GM12874 (cell line): ENCODE measurements around the gene COPZ2.

Experiments used
- CTCF ChIP-seq: IDR thresholded peaks from 2 replicates; pipeline ENCODE4 v1.5.1; 2011; ENCODE audit warnings: low read depth, mild to moderate bottlenecking, control low read depth, low read length, moderate library complexity; ENCODE audit not compliant: insufficient read depth

COPZ2 gene

DNA sequence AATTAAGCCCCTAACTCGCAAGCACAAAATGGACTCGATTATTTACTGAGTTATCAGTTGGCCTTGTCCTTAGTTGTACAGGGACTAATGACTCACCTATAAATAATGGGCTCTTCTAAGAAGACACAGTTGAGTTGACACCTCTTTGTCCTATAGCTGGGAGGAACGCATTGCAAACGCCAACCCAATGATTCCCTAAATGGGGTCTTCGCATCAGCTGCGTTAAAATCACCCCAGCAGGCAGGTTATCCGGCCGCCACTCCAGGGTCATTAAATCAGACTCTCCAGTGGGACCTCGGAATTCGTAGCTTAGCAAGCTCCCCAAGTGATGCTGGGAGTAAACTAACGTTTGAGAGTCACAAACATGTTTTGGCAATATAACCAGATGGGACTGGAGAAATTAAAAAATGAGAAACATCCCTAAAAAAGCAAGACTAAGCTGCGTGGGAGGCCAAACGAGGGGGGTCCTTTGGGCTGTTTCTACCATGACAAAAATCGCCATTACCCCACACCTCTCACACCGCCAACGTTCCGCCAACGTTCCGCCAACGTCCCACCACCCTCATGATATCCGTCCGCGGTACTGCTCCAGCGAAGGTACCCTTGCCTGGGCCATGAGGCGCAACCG is 9.6 kb upstream of the COPZ2 start:
- TF ChIP-seq CTCF, result no peak

DNA sequence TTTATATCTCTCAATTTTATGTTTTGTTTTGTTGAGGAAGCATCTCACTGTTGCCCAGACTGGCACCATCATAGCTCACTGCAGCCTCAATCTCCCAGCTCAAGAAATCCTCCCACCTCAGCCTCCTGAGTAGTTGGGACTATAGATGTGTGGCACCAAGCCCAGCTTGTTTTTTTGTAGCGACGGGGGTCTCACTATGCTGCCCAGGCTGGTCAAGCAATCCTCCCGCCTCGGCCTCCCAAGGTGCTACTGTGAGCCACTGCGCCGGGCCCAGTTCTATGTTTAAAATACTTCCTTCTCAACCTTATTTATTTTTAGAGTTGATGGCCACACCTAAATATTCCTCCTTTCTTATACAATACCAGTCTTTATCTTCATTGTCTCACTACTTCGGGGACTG is 8.7 kb upstream of the COPZ2 start:
- no peak for TF ChIP-seq CTCF

- no peak for TF ChIP-seq CTCF
These were observed 7.9 kb upstream of the COPZ2 start for GRCh38 chr17:48045316-48046001.

DNA sequence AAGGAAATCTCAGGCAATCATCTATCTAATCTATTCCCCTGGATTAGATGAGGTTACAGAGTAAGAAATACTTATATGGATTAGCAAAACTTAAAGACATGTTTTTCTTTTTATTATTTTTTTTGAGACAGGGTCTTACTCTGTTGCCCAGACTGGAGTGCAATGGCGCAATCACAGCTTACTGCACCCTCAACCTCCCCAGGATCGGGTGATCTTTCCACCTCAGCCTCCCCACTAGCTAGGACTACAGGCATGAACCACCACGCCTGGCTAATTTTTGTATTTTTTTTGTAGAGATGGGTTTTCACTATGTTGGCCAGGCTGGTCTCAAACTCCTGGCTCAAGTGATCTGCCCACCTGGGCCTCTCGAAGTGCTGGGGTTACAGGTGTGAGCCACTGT is 7.3 kb upstream of the COPZ2 start:
- no peak for TF ChIP-seq CTCF

DNA sequence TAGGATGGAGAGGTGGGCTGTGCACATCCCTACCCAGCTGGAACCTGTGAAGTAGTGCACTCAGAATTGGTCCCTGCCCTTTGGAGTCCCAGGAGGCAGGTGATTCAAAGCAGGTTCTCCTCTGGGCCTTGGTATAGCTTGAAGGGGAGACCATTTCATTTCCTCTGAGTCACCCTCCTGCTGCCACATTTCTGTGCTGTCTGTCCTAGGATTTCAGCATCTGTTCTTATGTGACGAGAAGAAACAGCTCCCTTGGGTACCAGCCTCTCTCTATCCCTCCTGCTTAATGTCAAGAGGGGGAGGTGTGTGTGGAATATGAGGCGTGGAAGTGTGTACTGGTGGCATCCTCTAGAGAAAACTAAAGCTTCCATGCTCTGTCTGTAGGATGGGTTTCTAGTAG is 5.6 kb upstream of the COPZ2 start:
- no peak for TF ChIP-seq CTCF

- TF ChIP-seq CTCF, result no peak
These were observed 1.1 kb upstream of the COPZ2 start for GRCh38 chr17:48038687-48039086.

- TF ChIP-seq CTCF, result no peak
These were observed 284 bp upstream of the COPZ2 start for GRCh38 chr17:48037838-48038323.
